OCI-LY7 (cell line): Measurements from ENCODE around the gene HDAC4. TPM values are rescaled to one million over a fixed set of nuclear protein-coding genes. Genes with fewer than 3 reads are reported as not detected.

Experiments
- BruUV-seq: library from RNA; stranded (reverse); fragments of 400-500 nt; replicated peaks from 2 replicates; lab custom pipeline; 2021; lab: Mats Ljungman, UMichigan
- CTCF ChIA-PET: fragments of 300-600 bp; sonication (Branson Sonifier 250); formaldehyde crosslinking; loops from one replicate; lab custom pipeline; 2022; ENCODE audit warnings: antibody characterized with exemption; ENCODE audit not compliant: unreplicated experiment; lab: Charles Lee
- POLR2A ChIA-PET: fragments of 300-600 bp; sonication (Branson Sonifier 250); formaldehyde crosslinking; loops from one replicate; lab custom pipeline; 2022; ENCODE audit warnings: antibody characterized with exemption; lab: Charles Lee
- DNase-seq: peaks from one replicate; pipeline ENCODE4 v3.0.0-alpha.2; 2015; ENCODE audit warnings: low spot score
- H2AFZ ChIP-seq: fragments of 200-600 bp; sonication (generic), shearing (Covaris generic); 2 replicates; pipeline ENCODE4 v1.6.1; 2014; ENCODE audit warnings: mild to moderate bottlenecking, antibody characterized with exemption, low read length, moderate library complexity
- H3K27ac ChIP-seq: fragments of 200-600 bp; sonication (generic); 2 replicates; pipeline ENCODE4 v1.5.1; 2014; ENCODE audit warnings: mixed run types, low read depth, mild to moderate bottlenecking, moderate library complexity, low read length, inconsistent platforms; ENCODE audit not compliant: poor library complexity, severe bottlenecking
- H3K36me3 ChIP-seq: fragments of 200-600 bp; sonication (generic); 2 replicates; pipeline ENCODE4 v1.6.1; 2014; ENCODE audit warnings: mild to moderate bottlenecking, antibody characterized with exemption, low read length, moderate library complexity, mixed read lengths; ENCODE audit not compliant: insufficient read depth
- H3K4me1 ChIP-seq: fragments of 200-600 bp; sonication (generic); 2 replicates; pipeline ENCODE4 v1.5.1; 2014; ENCODE audit warnings: mild to moderate bottlenecking, low read length; ENCODE audit not compliant: insufficient read depth, poor library complexity, severe bottlenecking
- H3K4me2 ChIP-seq: fragments of 200-600 bp; sonication (generic); 2 replicates; pipeline ENCODE4 v1.6.1; 2014; ENCODE audit warnings: mild to moderate bottlenecking, low read length
- H3K4me3 ChIP-seq: fragments of 200-600 bp; sonication (generic); 2 replicates; pipeline ENCODE4 v1.5.1; 2014; ENCODE audit warnings: mild to moderate bottlenecking, low read depth, low read length; ENCODE audit not compliant: poor library complexity, severe bottlenecking
- H3K79me2 ChIP-seq: fragments of 200-600 bp; sonication (generic); 2 replicates; pipeline ENCODE4 v1.6.1; 2016; ENCODE audit warnings: low read depth, mild to moderate bottlenecking, low read length, moderate library complexity, mixed read lengths; ENCODE audit not compliant: insufficient read depth
- H3K9me2 ChIP-seq: fragments of 200-600 bp; sonication (generic); 2 replicates; pipeline ENCODE4 v1.6.1; 2016; ENCODE audit warnings: mild to moderate bottlenecking, low read length, mixed read lengths; ENCODE audit not compliant: insufficient read depth
- H3K9me3 ChIP-seq: fragments of 200-600 bp; sonication (generic); 2 replicates; pipeline ENCODE4 v1.6.1; 2014; ENCODE audit warnings: mild to moderate bottlenecking, mixed run types, low read length, mixed read lengths
- H4K20me1 ChIP-seq: fragments of 200-600 bp; sonication (generic); 2 replicates; pipeline ENCODE4 v1.6.1; 2014; ENCODE audit warnings: mild to moderate bottlenecking, antibody characterized with exemption, low read length, moderate library complexity, mixed read lengths; ENCODE audit not compliant: insufficient read depth
- EZH2phosphoT487 ChIP-seq: fragments of 200-600 bp; sonication (generic); IDR thresholded peaks from 2 replicates; pipeline ENCODE4 v1.6.1; 2018; ENCODE audit warnings: low read depth, borderline replicate concordance, mild to moderate bottlenecking, mixed run types, antibody characterized with exemption, low read length, moderate library complexity, mixed read lengths
- intact Hi-C: fragments of 100-400 bp; cut with micrococcal nuclease; formaldehyde crosslinking; loops from one replicate; pipeline ENCODE4 v1.10.0; 2022; ENCODE audit not compliant: unreplicated experiment
- total RNA-seq, 2 experiments: library from RNA; depleted of rRNA in 1 of 2; stranded (reverse); fragments of >200 nt in 1 of 2; shearing (Covaris generic) in 1 of 2; gene quantifications; 2 replicates each; pipeline ENCODE4 v1.2.3, GENCODE V29; 2014 to 2022
- TF ChIP-seq, protein P1 (sequence below): fragments of 200-600 bp; sonication (generic); conservative IDR thresholded peaks from 2 replicates; pipeline ENCODE4 v1.5.1; 2014; ENCODE audit warnings: mild to moderate bottlenecking, antibody characterized with exemption, low read length, moderate library complexity, mixed read lengths

HDAC4 gene
- total RNA-seq, 2 experiments from 2014 or later, result 10.2 to 20.6 TPM

DNA sequence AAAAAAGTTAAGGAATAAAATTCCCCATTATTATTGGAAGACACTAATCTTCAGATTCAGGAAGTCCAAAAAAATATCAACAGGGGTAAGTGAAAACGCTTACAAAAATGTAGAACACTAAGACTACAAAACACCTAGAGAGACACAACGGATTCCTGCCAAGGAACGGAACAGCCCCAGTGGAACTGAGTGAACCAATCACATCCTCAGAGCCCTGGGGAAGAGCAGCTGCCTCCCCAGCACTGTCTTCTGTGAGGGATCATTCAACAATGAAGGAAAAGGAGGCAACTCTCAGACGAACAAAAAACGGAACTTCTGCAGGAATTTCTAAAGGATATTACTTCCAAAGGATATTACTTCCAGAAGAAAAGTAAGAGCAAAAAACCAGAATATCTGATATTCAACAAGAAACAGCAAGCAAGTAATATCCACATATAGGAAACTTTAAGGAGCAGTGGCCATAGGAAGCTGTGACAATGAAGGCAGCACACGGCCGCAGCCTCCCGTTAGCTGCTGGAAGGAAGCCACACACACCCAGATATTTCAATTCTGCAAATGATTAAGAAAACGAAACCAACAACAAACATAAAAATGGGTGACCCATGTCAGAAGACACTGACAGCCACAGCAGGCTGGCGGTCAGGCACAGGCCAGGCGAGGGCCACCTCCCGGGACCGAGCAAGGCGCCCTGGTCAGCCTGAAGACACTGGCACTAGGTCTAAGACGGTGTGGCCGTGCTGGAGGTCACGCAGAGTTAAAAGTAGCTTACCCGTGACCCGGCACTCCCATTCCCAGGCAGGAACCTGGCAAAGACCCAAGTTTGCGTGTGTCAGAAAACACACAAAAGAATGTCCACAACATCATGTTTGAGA is 81.8 kb downstream of the HDAC4 start:
- H4K20me1 ChIP-seq, result no peaks in the 10 kb centered on the region
- H2AFZ ChIP-seq, result no peak overlapping the region
- no peaks in the 10 kb centered on the region for H3K36me3 ChIP-seq
- H3K9me2 ChIP-seq, result no peaks in the 10 kb centered on the region
- TF ChIP-seq, protein P1, sequence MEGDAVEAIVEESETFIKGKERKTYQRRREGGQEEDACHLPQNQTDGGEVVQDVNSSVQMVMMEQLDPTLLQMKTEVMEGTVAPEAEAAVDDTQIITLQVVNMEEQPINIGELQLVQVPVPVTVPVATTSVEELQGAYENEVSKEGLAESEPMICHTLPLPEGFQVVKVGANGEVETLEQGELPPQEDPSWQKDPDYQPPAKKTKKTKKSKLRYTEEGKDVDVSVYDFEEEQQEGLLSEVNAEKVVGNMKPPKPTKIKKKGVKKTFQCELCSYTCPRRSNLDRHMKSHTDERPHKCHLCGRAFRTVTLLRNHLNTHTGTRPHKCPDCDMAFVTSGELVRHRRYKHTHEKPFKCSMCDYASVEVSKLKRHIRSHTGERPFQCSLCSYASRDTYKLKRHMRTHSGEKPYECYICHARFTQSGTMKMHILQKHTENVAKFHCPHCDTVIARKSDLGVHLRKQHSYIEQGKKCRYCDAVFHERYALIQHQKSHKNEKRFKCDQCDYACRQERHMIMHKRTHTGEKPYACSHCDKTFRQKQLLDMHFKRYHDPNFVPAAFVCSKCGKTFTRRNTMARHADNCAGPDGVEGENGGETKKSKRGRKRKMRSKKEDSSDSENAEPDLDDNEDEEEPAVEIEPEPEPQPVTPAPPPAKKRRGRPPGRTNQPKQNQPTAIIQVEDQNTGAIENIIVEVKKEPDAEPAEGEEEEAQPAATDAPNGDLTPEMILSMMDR, result no peak
- TF ChIP-seq EZH2phosphoT487, result no peak
- ChIA-PET POLR2A (interaction anchor here (0.7 kb wide), 1 partner anchor 1360 kb away, joined by 3 read pairs; no protein-coding TSS in a partner anchor), CTCF (no interaction called here)
- DNase-seq, result no peak
- H3K4me1 ChIP-seq, result no peaks in the 10 kb centered on the region
- H3K4me3 ChIP-seq, result no peak overlapping the region
- 0 out of 2 replicates have a peak, but pooled peaks cover 6% of the 10 kb centered on the region for H3K9me3 ChIP-seq
- H3K27ac ChIP-seq, result no peak overlapping the region
- no peaks in the 10 kb centered on the region for H3K79me2 ChIP-seq
- no TSS peak for BruUV-seq
- H3K4me2 ChIP-seq, result no peak overlapping the region
- intact Hi-C loops, result no loop called here

DNA sequence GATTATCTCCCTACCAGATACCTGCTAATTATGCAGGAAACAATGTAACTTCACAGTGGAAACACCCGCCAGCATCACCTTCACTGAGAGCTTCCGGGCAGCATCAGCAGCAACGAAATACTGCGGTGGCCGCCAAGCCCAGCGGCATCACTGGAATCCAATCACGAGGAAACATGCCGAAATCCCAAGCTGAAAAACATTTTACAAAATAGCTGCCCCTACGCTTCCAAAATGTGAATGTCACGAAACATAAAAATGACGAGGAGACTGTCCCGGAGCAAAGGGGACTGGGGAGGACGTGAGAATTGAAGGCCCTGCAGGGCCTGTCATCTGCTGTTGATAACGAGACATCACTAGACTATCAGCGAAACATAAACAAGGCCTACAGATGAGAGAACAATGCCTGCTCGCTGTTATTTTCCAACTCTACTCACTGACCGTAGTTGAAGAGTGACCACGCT is 82.6 kb downstream of the HDAC4 start:
- no peaks in the 10 kb centered on the region for H4K20me1 ChIP-seq
- intact Hi-C loops, result no loop called here
- no peaks in the 10 kb centered on the region for H3K36me3 ChIP-seq
- no peaks in the 10 kb centered on the region for H3K9me2 ChIP-seq
- H3K4me1 ChIP-seq, result no peaks in the 10 kb centered on the region
- no peak overlapping the region for H3K27ac ChIP-seq
- 0 out of 2 replicates have a peak, but pooled peaks cover 6% of the 10 kb centered on the region for H3K9me3 ChIP-seq
- no peaks in the 10 kb centered on the region for H3K79me2 ChIP-seq
- TF ChIP-seq, protein P1, result no peak
- no peak for TF ChIP-seq EZH2phosphoT487
- H3K4me2 ChIP-seq, result no peak overlapping the region
- H2AFZ ChIP-seq, result no peak overlapping the region
- POLR2A ChIA-PET, result no interaction called here
- CTCF ChIA-PET, result no interaction called here
- H3K4me3 ChIP-seq, result no peak overlapping the region
- DNase-seq, result no peak
- BruUV-seq, result no TSS peak
